Neural crest cell (in vitro differentiated cells): ENCODE results near the gene TBK1. TPM values are rescaled to one million over a fixed set of nuclear protein-coding genes. Genes with fewer than 3 reads are reported as not detected.

Source experiments
- DNase-seq: peaks from one replicate; pipeline ENCODE4 v3.0.0; 2021; ENCODE audit warnings: low read depth, mixed read lengths, low spot score
- H3K27ac Mint-ChIP-seq: one replicate; pipeline ENCODE4 v1.8.0; 2021; ENCODE audit warnings: mild to moderate bottlenecking, mixed read lengths; ENCODE audit not compliant: unreplicated experiment
- H3K27me3 Mint-ChIP-seq: 2 replicates; pipeline ENCODE4 v1.8.0; 2021; ENCODE audit warnings: low read depth, mild to moderate bottlenecking, mixed read lengths
- H3K36me3 Mint-ChIP-seq: 2 replicates; pipeline ENCODE4 v1.8.0; 2021; ENCODE audit warnings: low read depth, mild to moderate bottlenecking, mixed read lengths
- H3K4me1 Mint-ChIP-seq: 2 replicates; pipeline ENCODE4 v1.8.0; 2021; ENCODE audit warnings: mixed read lengths
- H3K4me3 Mint-ChIP-seq: one replicate; pipeline ENCODE4 v1.8.0; 2021; ENCODE audit warnings: mild to moderate bottlenecking, mixed read lengths
- H3K9me3 Mint-ChIP-seq: 2 replicates; pipeline ENCODE4 v1.8.0; 2021; ENCODE audit warnings: mixed read lengths
- CTCF ChIP-seq: fragments of 200-600 bp; sonication (generic); conservative IDR thresholded peaks from 2 replicates; pipeline ENCODE4 v1.5.0; 2021; ENCODE audit warnings: antibody characterized with exemption, mild to moderate bottlenecking
- total RNA-seq: library from RNA; stranded (reverse); gene quantifications from 2 replicates; pipeline ENCODE4 v1.2.1, GENCODE V29; 2021

Gene TBK1
- total RNA-seq, 1 donor from 2014 or later = 16.4 TPM

- DNase-seq = no peak
- Mint-ChIP-seq H3K36me3 (peaks cover 4% of the 10 kb centered on the region), H3K4me1 (no peaks in the 10 kb centered on the region), H3K4me3 (no peak overlapping the region), H3K27ac (no peak overlapping the region), H3K9me3 (no peaks in the 10 kb centered on the region), H3K27me3 (no peaks in the 10 kb centered on the region)
- TF ChIP-seq CTCF = no peak
These were observed 43.2 kb downstream of the TBK1 start for GRCh38 chr12:64494998-64495729.

DNA sequence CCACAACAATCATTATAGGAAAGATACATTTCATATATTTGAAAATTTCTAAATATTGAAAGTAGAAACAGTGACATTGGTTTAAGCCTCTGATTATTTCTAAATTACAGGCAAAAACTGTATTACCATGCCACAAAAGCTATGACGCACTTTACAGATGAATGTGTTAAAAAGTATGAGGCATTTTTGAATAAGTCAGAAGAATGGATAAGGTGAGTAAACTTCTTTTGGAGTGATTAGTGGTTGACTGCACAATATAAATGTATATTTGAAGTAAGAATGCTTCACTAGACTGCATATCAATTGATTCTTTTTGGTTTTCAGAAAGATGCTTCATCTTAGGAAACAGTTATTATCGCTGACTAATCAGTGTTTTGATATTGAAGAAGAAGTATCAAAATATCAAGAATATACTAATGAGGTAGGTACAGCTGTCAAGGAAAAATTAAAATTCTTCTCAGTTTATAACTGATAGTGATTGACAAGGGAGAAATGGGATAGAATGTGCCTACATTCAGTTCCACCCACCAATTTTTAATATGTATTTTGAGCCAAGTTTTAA is 45.0 kb downstream of the TBK1 start:
- H3K9me3 Mint-ChIP-seq = no peaks in the 10 kb centered on the region
- no peak overlapping the region for H3K4me3 Mint-ChIP-seq
- no peak for TF ChIP-seq CTCF
- no peak overlapping the region for H3K27ac Mint-ChIP-seq
- H3K4me1 Mint-ChIP-seq = no peaks in the 10 kb centered on the region
- DNase-seq = no peak
- H3K36me3 Mint-ChIP-seq = peaks cover 7% of the 10 kb centered on the region
- no peaks in the 10 kb centered on the region for H3K27me3 Mint-ChIP-seq

GRCh38 chr12:64497484-64497883 is 45.6 kb downstream of the TBK1 start:
- Mint-ChIP-seq H3K4me3 (no peak overlapping the region), H3K27ac (no peak overlapping the region), H3K4me1 (no peaks in the 10 kb centered on the region), H3K9me3 (no peaks in the 10 kb centered on the region), H3K27me3 (no peaks in the 10 kb centered on the region), H3K36me3 (peaks cover 7% of the 10 kb centered on the region)
- no peak for DNase-seq
- TF ChIP-seq CTCF = no peak

GRCh38 chr12:64497903-64498302 is 46.0 kb downstream of the TBK1 start:
- Mint-ChIP-seq H3K9me3 (no peaks in the 10 kb centered on the region), H3K27ac (no peak overlapping the region), H3K4me3 (no peak overlapping the region), H3K36me3 (peaks cover 7% of the 10 kb centered on the region), H3K27me3 (no peaks in the 10 kb centered on the region), H3K4me1 (no peaks in the 10 kb centered on the region)
- TF ChIP-seq CTCF = no peak
- DNase-seq = no peak

DNA sequence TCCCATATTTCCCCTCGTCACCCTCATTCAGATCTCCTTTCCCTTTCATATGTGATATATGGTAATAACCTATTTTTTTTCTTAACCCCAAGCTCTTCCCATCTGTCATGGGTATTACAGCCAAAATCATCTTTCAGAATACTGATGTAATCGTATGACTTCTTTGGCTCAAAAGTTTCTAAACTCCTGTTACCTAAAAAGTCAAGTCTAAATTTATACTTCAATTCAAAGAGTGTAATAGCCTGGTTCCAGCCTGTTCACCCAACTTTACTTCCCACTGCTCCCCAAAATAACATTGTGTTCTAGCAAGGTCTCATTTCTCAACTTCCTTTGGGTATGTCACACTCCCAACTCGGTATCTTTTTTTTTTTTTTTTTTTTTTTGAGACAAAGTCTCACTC is 48.5 kb downstream of the TBK1 start:
- no peak overlapping the region for H3K4me3 Mint-ChIP-seq
- peaks cover 7% of the 10 kb centered on the region for H3K36me3 Mint-ChIP-seq
- no peak for DNase-seq
- H3K27ac Mint-ChIP-seq = no peak overlapping the region
- H3K9me3 Mint-ChIP-seq = no peaks in the 10 kb centered on the region
- no peak for TF ChIP-seq CTCF
- H3K27me3 Mint-ChIP-seq = no peaks in the 10 kb centered on the region
- no peaks in the 10 kb centered on the region for H3K4me1 Mint-ChIP-seq
